HepG2 (cell line): ENCODE results near the gene ZNF396. TPM values are rescaled to one million over a fixed set of nuclear protein-coding genes. Genes with fewer than 3 reads are reported as not detected.

Experiments
- ASH2L ChIP-seq: fragments of 300-600, 200-600 bp; sonication (generic); IDR thresholded peaks from 2 replicates; pipeline ENCODE4 v1.7.0; 2017; ENCODE audit warnings: low read depth, mild to moderate bottlenecking, moderate library complexity, mixed read lengths, low read length; ENCODE audit not compliant: insufficient read length
- E2F1 ChIP-seq: sonication (generic); formaldehyde crosslinking; IDR thresholded peaks from 2 replicates; pipeline ENCODE4 v1.5.0; 2020; ENCODE audit warnings: missing genetic modification reagents
- ETV5 ChIP-seq: IDR thresholded peaks from 2 replicates; pipeline ENCODE4 v1.6.1; 2018; ENCODE audit warnings: missing biosample characterization, missing genetic modification reagents, inconsistent platforms, borderline replicate concordance
- FOXM1 ChIP-seq: sonication (generic); formaldehyde crosslinking; IDR thresholded peaks from 2 replicates; pipeline ENCODE4 v1.5.0; 2020; ENCODE audit warnings: missing genetic modification reagents
- HHEX ChIP-seq: IDR thresholded peaks from 2 replicates; pipeline ENCODE4 v1.6.1; 2016; ENCODE audit warnings: control low read depth
- HOXA5 ChIP-seq: sonication (generic); formaldehyde crosslinking; IDR thresholded peaks from 2 replicates; pipeline ENCODE4 v1.4.0; 2020; ENCODE audit warnings: missing genetic modification reagents
- KDM4B ChIP-seq: sonication (generic); formaldehyde crosslinking; IDR thresholded peaks from 2 replicates; pipeline ENCODE4 v1.4.0; 2020; ENCODE audit warnings: missing genetic modification reagents
- KLF12 ChIP-seq: sonication (generic); formaldehyde crosslinking; IDR thresholded peaks from 2 replicates; pipeline ENCODE4 v1.4.0; 2020; ENCODE audit warnings: missing genetic modification reagents, borderline replicate concordance
- MTA1 ChIP-seq: sonication (generic); formaldehyde crosslinking; IDR thresholded peaks from 2 replicates; pipeline ENCODE4 v1.4.0; 2020; ENCODE audit warnings: missing genetic modification reagents, mild to moderate bottlenecking, borderline replicate concordance
- MTF2 ChIP-seq: sonication (generic); formaldehyde crosslinking; IDR thresholded peaks from 2 replicates; pipeline ENCODE4 v1.5.0; 2020; ENCODE audit warnings: missing genetic modification reagents, borderline replicate concordance
- POGZ ChIP-seq: sonication (generic); formaldehyde crosslinking; IDR thresholded peaks from 2 replicates; pipeline ENCODE4 v1.4.0; 2020; ENCODE audit warnings: mild to moderate bottlenecking, missing genetic modification reagents
- RFX1 ChIP-seq: fragments of 450-650 bp; IDR thresholded peaks from 2 replicates; pipeline ENCODE4 v1.6.1; 2017
- SOX13 ChIP-seq, 3 experiments: fragments of 450-650 bp in 1 of 3; sonication (generic) in 1 of 3; formaldehyde crosslinking in 1 of 3; IDR thresholded peaks in 2 of 3; conservative IDR thresholded peaks in 1 of 3; 2 replicates each; pipeline versions ENCODE4 v1.5.0 to v1.6.1; 2016 to 2020; ENCODE audit warnings: antibody characterized with exemption in 1 of 3, mild to moderate bottlenecking in 1 of 3, missing compliant biosample characterization in 1 of 3, missing genetic modification reagents in 1 of 3, moderate library complexity in 1 of 3
- YY1 ChIP-seq: IDR thresholded peaks from 2 replicates; pipeline ENCODE4 v1.6.1; 2011; ENCODE audit warnings: low read length, low read depth, moderate library complexity, mild to moderate bottlenecking; ENCODE audit not compliant: insufficient read depth, insufficient replicate concordance
- ZBTB39 ChIP-seq: sonication (generic); formaldehyde crosslinking; IDR thresholded peaks from 2 replicates; pipeline ENCODE4 v1.5.0; 2020; ENCODE audit warnings: missing genetic modification reagents
- ZFX ChIP-seq: sonication (generic); formaldehyde crosslinking; IDR thresholded peaks from 2 replicates; pipeline ENCODE4 v1.4.0; 2020; ENCODE audit warnings: mild to moderate bottlenecking, low read depth, missing genetic modification reagents, moderate library complexity
- ZNF275 ChIP-seq: sonication (generic); formaldehyde crosslinking; IDR thresholded peaks from 2 replicates; pipeline ENCODE4 v1.8.0; 2022; ENCODE audit warnings: missing genetic modification reagents, mild to moderate bottlenecking, inconsistent platforms, borderline replicate concordance
- ZNF292 ChIP-seq: sonication (generic); formaldehyde crosslinking; IDR thresholded peaks from 2 replicates; pipeline ENCODE4 v1.8.1; 2022; ENCODE audit warnings: mild to moderate bottlenecking, low read depth, missing genetic modification reagents, borderline replicate concordance
- ZNF652 ChIP-seq: IDR thresholded peaks from 2 replicates; pipeline ENCODE4 v1.6.1; 2016; ENCODE audit warnings: low read depth, borderline replicate concordance
- ZNF7 ChIP-seq: IDR thresholded peaks from 2 replicates; pipeline ENCODE4 v1.6.1; 2016; ENCODE audit warnings: missing biosample characterization, missing genetic modification reagents
- polyA plus RNA-seq, 8 experiments: library from polyadenylated mRNA; depleted of rRNA in 3 of 8; stranded (reverse) in 7 of 8; unstranded in 1 of 8; fragments of >200 nt; fragmentation: Illumina TruSeq in 4 of 8; extraction: Trizol in 4 of 8; gene quantifications; 2 replicates each; pipeline versions ENCODE4 v1.2.1 to v1.2.3, GENCODE V29; 2011 to 2016; ENCODE audit warnings: low read depth in 4 of 8, missing spikeins in 1 of 8, mixed read lengths in 1 of 8; ENCODE audit not compliant: insufficient read depth in 1 of 8
- total RNA-seq, 5 experiments: library from RNA; depleted of rRNA; stranded (reverse); fragments of >200 nt; fragmentation: Illumina TruSeq; extraction: Trizol; gene quantifications; 2 replicates each; pipeline ENCODE4 v1.2.3, GENCODE V29; 2016; ENCODE audit warnings: low read depth in 1 of 5
- TF ChIP-seq, protein P1 (sequence below), 2 experiments: sonication (generic) in 1 of 2; formaldehyde crosslinking in 1 of 2; IDR thresholded peaks; 2 replicates each; pipeline versions ENCODE4 v1.4.0 to v1.6.1; 2018 to 2020; ENCODE audit warnings: missing genetic modification reagents in 2 of 2, borderline replicate concordance in 1 of 2, low read depth in 1 of 2, mild to moderate bottlenecking in 1 of 2, missing biosample characterization in 1 of 2

Gene ZNF396
- total and polyA plus RNA-seq, 2 of the 13 experiments (the other 11 are each of a cell fraction or from before 2014, with no cell fraction given) = 0.25 to 0.75 TPM

DNA sequence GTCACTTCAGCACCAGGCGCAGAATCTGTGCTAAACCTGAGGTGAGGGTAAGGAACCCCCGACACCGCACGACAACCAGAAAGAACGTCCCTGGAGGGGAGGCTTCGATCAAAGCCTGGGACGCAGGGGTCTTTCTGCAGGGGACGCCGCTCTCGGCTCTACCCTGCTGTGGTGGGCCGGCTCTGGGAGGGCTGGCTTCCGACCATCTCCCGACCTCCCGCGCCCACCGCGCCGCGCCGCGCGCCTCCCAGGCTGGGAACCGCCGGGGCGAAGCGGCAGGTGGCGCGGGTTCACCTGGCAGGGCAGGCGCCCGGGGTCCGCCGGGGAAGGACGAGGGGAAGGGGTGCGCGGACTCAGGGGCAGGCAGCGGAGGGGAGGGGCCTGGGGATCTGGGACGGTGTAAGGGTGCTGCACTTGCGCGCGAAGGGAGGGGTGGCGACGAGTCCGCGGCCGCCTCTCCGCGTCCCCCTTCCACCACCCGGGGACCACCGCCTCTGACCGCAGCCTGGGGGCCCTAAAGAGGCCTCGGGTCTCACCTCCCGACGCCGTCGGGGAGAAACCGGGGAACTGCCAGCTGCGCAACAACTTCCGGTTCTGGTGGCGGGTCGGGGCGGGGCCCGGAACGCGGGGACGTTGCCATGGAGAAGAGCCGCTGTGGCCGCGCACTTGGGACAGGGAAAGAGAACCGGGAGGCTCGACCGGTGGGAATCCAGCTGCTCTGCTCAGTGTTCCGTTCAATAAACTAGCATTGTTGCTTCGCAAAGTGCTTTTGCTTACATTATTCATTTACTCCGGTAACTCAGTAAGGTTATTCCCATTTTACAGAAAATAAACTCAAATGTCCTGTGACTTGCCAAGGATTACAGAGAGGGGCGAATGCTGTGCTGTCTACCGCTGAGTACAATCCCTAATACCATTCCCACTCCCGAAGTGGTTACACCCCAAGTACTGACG, at the start of gene ZNF396 (continued):
- TF ChIP-seq ZNF275 (CRISPR knock-in tag) = 0 out of 2 replicates have a peak, but pooled peaks have one; percentile 62
- TF ChIP-seq ZNF652 (CRISPR knock-in tag) = no peak
- TF ChIP-seq, protein P1, sequence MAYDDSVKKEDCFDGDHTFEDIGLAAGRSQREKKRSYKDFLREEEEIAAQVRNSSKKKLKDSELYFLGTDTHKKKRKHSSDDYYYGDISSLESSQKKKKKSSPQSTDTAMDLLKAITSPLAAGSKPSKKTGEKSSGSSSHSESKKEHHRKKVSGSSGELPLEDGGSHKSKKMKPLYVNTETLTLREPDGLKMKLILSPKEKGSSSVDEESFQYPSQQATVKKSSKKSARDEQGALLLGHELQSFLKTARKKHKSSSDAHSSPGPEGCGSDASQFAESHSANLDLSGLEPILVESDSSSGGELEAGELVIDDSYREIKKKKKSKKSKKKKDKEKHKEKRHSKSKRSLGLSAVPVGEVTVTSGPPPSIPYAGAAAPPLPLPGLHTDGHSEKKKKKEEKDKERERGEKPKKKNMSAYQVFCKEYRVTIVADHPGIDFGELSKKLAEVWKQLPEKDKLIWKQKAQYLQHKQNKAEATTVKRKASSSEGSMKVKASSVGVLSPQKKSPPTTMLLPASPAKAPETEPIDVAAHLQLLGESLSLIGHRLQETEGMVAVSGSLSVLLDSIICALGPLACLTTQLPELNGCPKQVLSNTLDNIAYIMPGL (CRISPR knock-in tag; IDR thresholded peaks at IDR 0.05; ENCODE audit: borderline replicate concordance in 1 of 2, low read depth in 1 of 2) = peak in 1 of 2 experiments; percentile 75; a peak in 2 of 4 replicates
- TF ChIP-seq ZNF292 (CRISPR knock-in tag) = peak; percentile 48; the same call in 1 of the 2 replicates
- TF ChIP-seq POGZ = 0 out of 2 replicates have a peak, but pooled peaks have one; percentile 23
- TF ChIP-seq MTA1 (CRISPR knock-in tag) = peak; percentile 31; the same call in 1 of the 2 replicates
- TF ChIP-seq E2F1 (CRISPR knock-in tag) = peak; percentile 48; the same call in 1 of the 2 replicates
- peak; percentile 58 for TF ChIP-seq YY1
- TF ChIP-seq FOXM1 (CRISPR knock-in tag) = no peak
- no peak for TF ChIP-seq ZNF7 (CRISPR knock-in tag)
- 0 out of 2 replicates have a peak, but pooled peaks have one; percentile 16 for TF ChIP-seq HOXA5 (CRISPR knock-in tag)
- peak; percentile 68 for TF ChIP-seq ASH2L
- TF ChIP-seq ZFX (CRISPR knock-in tag) = peak; percentile 48
- no peak for TF ChIP-seq KLF12
- 0 out of 2 replicates have a peak, but pooled peaks have one; percentile 62 for TF ChIP-seq MTF2 (CRISPR knock-in tag)
- TF ChIP-seq HHEX (CRISPR knock-in tag) = no peak
- TF ChIP-seq RFX1 = peak; percentile 69
- TF ChIP-seq SOX13 (IDR thresholded peaks at IDR 0.05) = no peak
- no peak for TF ChIP-seq SOX13 (CRISPR knock-in tag; conservative IDR thresholded peaks at IDR 0.05 in 1 of 2, IDR thresholded peaks at IDR 0.05 in 1 of 2)
- TF ChIP-seq KDM4B (CRISPR knock-in tag) = no peak
- TF ChIP-seq ZBTB39 = 0 out of 2 replicates have a peak, but pooled peaks have one; percentile 39
- TF ChIP-seq ETV5 (CRISPR knock-in tag) = peak; percentile 61
